Right renal cortex interstitium (tissue), 3 donors: Measurements from ENCODE around the gene KIF2C. TPM values are rescaled to one million over a fixed set of nuclear protein-coding genes. Genes with fewer than 3 reads are reported as not detected.
"Not testable (repeated sequence)": the region's sequence is repeated elsewhere in the genome, so short reads cannot be mapped to it uniquely, and the experiment has no call there.

Source experiments
- DNase-seq, 3 donors: peaks; one replicate each; pipeline ENCODE4 v3.0.0-alpha.2; 2013; ENCODE audit warnings: low read depth in 3 of 3, low spot score in 2 of 3
- polyA plus RNA-seq, 3 donors: library from polyadenylated mRNA; unstranded; fragments of 120-200 nt; gene quantifications; one replicate each; pipeline ENCODE4 v1.2.1, GENCODE V29; 2013; ENCODE audit not compliant: insufficient read length in 3 of 3

Gene KIF2C
- polyA plus RNA-seq, 3 donors: 25.8 to 29.6 (median 27.4) TPM

DNA sequence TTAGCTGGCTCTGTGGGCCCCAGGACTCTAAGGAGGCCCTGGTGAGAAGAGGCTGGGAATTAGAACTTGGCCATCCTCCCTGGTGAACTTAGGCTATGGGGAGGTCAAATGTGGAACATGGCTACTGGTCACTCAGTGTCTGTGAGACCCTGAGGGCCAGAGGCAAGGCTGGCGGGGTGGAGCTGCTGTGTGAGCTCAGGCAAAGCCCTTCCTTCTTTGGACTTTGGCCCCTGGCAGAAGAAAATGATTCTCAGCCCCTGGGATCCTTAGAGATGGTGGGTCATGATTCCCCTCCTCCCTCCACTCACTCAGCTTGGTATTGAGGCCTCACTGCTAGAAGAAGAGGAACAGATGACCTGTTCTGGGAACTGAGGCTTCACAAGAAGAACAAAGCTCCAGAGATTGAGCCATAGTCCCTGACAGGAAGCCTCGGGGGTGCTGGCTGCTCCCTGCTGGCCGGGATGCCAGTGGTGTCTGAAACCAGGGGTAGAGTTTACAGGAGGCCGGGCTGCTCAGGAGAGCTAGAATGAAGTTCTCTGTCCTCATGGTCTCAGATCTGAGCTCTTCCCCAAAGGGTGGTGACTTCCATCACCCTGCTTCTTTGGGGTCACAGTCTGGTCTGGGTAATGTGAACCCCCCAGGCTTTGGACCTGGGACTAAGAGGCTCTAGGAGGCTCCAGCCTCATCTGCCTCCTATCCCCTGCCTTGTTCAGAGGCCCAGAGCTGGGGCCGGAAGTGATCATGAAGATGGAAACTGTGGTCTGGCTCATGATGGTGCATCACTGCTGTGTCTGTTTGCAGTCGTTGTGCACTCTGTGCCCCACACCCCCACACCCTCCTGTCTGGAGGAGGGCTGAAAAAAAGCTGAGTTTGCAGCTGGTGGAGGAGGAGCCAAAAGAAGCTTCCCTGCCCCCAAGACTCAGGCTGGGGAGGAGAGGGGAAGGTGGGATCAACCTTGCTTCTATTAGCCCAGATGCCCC lies 69.6 kb downstream of the KIF2C start:
- DNase-seq: no peak

DNA sequence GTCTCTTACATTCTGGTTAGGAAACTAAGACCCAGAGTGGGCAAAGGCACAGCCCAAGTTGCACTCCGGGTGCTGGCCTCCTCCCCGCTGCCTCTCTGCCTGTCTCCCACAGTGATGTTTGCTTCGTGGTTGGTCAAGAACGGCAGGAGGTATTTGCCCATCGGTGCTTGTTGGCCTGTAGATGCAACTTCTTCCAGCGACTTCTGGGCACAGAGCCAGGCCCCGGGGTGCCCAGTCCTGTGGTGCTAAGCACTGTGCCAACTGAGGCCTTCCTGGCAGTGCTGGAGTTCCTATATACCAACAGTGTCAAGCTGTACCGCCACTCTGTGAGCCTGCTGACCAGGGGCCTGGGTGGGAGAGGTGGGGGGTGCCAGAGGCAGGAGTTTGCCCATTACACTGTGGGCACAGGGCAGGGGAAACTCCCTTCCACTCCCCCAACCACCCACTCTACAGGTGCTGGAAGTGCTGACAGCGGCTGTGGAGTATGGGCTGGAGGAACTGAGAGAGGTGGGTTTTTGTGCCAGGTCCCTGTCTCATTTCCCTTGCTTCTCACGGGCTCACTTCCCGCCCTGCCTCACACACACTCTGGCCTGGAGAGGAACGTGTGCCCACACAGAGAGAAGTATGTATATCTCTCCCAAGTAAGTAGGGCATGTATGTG lies 70.6 kb downstream of the KIF2C start:
- no peak for DNase-seq

DNA sequence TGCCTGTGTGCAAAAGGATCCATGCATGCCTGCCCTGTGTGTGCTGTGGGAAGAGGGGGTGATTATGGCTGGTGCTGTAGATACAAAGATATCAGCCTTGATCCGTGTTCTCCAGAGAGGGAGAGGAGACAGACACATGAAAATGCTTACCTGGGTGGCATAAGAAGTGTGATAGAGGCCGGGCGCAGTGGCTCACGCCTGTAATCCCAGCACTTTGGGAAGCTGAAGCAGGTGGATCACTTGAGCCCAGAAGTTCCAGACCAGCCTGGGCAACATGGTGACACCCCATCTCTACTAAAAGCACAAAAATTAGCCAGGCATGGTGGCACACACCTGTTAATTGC lies 71.1 kb downstream of the KIF2C start:
- DNase-seq: not testable (repeated sequence)

DNA sequence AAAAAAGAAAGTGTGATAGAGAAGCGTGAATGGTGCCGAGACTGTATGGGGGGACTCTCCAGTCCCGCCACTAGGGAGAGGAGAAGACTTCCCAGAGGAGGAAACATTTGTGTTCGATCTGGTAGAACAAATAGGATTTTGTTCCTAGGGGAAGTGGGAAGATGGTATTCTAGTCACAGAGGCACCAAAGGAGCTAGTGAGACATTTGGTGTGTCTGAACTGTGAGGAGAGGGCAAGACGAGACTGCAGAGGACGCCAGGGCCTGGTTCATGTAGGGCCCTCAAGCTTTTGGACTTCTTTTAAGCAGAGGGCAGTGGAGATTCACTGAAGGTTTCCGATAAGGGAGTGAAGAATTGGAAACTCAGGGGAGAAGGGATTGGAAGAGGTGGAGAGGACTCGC lies 71.6 kb downstream of the KIF2C start:
- no peak for DNase-seq

DNA sequence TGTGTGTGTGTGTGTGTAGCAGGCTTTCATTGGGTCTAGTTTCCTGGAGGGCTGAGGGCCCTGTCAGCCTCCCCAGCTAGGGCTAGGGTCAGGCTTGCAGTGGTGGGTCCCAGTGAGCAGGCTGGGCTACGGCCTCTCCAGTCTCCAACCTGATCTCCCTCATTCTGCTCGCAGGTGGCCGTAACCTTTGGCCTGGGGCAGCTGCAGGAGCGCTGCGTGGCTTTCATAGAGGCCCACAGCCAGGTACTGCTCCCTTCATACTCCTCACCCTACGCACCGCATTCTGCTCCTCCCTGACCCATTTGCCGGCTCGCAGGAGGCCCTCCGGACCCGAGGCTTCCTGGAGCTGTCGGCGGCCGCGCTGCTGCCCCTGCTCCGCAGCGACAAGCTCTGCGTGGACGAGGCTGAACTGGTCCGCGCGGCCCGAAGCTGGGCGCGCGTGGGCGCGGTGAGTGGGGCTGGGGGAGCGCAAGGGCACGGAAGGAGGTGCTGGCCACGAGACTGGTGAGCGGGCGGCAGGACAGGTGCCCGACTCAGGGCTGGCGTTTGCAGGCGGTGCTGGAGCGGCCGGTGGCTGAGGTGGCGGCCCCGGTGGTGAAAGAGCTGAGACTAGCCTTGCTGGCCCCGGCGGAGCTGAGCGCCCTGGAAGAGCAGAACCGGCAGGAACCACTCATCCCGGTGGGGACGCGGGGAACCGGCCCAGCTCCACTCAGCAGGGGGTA lies 73.3 kb downstream of the KIF2C start:
- no peak for DNase-seq

DNA sequence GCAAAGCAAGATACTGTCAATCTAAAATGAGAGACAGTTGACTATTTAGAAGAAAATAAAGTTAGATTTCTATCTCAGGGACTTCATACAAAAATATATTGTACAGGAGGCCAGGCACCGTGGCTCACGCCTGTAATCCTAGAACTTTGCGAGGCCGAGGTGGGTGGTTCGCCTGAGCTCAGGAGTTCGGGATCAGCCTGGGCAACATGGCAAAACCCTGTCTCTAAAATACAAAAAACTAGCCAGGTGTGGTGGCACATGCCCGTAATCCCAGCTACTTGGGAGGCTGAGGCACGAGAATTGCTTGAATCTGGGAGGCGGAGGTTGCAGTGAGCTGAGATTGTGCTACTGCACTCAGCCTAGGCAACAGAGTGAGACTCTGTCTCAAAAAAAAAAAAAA lies 76.3 kb downstream of the KIF2C start:
- not testable (repeated sequence) for DNase-seq

DNA sequence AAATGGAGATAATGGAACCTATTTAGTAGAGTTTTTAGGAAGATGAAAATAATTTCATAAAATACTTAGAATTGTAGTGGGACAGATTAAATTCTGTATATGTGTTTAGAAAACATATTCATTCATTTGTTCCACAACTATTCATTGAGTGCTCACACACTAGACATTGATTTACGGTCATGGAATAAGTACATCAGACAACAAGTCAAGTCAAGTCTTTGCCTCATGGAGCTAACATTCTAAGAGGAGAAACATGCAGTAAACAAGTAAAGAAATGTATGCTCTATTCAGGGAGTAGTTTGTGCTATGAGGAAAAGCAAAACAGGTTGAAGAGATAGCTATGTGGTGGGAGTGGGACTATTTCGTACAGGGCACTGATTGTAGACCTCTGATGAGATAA lies 77.7 kb downstream of the KIF2C start:
- no peak for DNase-seq

Other genes starting within 250 kb of the KIF2C start
- gene TMEM53, start 65.4 kb upstream of the KIF2C start, polyA plus RNA-seq: 10 to 100 TPM; 12.7 to 12.9 (median 12.8) TPM
- gene ARMH1, start 65.1 kb upstream of the KIF2C start, polyA plus RNA-seq: 1 to 10 TPM; 2.9 to 8.6 (median 5.6) TPM
- gene RNU5D-1, start 8.7 kb upstream of the KIF2C start, polyA plus RNA-seq: 1 to 10 TPM in 1 of 3 donors, not detected in 2; 2.9 TPM
- 1,000 to 10,000 TPM; 2,201 to 2,252 (median 2,214) TPM for gene RPS8, start 35.7 kb downstream of the KIF2C start, polyA plus RNA-seq
- 1 to 10 TPM in 1 of 3 donors, under 1 TPM in 2; 0.68 to 1.0 (median 0.89) TPM for gene BEST4, start 48.3 kb downstream of the KIF2C start, polyA plus RNA-seq
- gene PLK3, start 60.5 kb downstream of the KIF2C start, polyA plus RNA-seq: 1 to 10 TPM; 5.1 to 6.1 (median 5.2) TPM
- gene DYNLT4, start 67.5 kb downstream of the KIF2C start, polyA plus RNA-seq: not detected
- 1 to 10 TPM; 6.8 to 9.1 (median 7.4) TPM for gene BTBD19, start 68.7 kb downstream of the KIF2C start, polyA plus RNA-seq
- 1 to 10 TPM; 2.9 to 3.3 (median 3.2) TPM for gene PTCH2, start 103.4 kb downstream of the KIF2C start, polyA plus RNA-seq
- gene EIF2B3, start 246.8 kb downstream of the KIF2C start, polyA plus RNA-seq: 10 to 100 TPM; 35.8 to 41.8 (median 36.0) TPM